HEK293T (cell line): ENCODE results near the gene PAF1.

Source experiments
- CTCF ChIA-PET: fragments of 350-600 bp; formaldehyde crosslinking; extraction: SDS; loops from one replicate; lab custom pipeline; 2021; ENCODE audit warnings: antibody characterized with exemption, inconsistent platforms; lab: Yijun Ruan, JAX
- POLR2A ChIA-PET: fragments of 350-600 bp; formaldehyde crosslinking; extraction: SDS; loops from one replicate; lab custom pipeline; 2020; ENCODE audit warnings: antibody characterized with exemption, inconsistent platforms; lab: Yijun Ruan, JAX
- DNase-seq: peaks from one replicate; pipeline ENCODE4 v3.0.0; 2012; ENCODE audit warnings: mixed read lengths; ENCODE audit errors: extremely low spot score
- ARNT ChIP-seq: fragments of 450-650 bp; IDR thresholded peaks from 2 replicates; pipeline ENCODE4 v1.6.1; 2017; ENCODE audit warnings: mild to moderate bottlenecking
- BHLHE40 ChIP-seq: fragments of 450-650 bp; IDR thresholded peaks from 2 replicates; pipeline ENCODE4 v1.6.1; 2016; ENCODE audit warnings: mild to moderate bottlenecking, moderate library complexity, borderline replicate concordance
- CTBP1 ChIP-seq: fragments of 450-650 bp; IDR thresholded peaks from 2 replicates; pipeline ENCODE4 v1.6.1; 2016; ENCODE audit warnings: borderline replicate concordance
- ELF4 ChIP-seq: fragments of 450-650 bp; IDR thresholded peaks from 2 replicates; pipeline ENCODE4 v1.6.1; 2017; ENCODE audit warnings: antibody characterized with exemption
- FOXA1 ChIP-seq: fragments of 450-650 bp; IDR thresholded peaks from 2 replicates; pipeline ENCODE4 v1.6.1; 2016; ENCODE audit warnings: mild to moderate bottlenecking
- FOXK2 ChIP-seq: fragments of 450-650 bp; IDR thresholded peaks from 2 replicates; pipeline ENCODE4 v1.6.1; 2016; ENCODE audit warnings: mild to moderate bottlenecking
- FOXM1 ChIP-seq: fragments of 450-650 bp; IDR thresholded peaks from 2 replicates; pipeline ENCODE4 v1.6.1; 2017; ENCODE audit warnings: mild to moderate bottlenecking, borderline replicate concordance
- HDGF ChIP-seq: fragments of 450-650 bp; IDR thresholded peaks from 2 replicates; pipeline ENCODE4 v1.6.1; 2017; ENCODE audit warnings: antibody characterized with exemption, borderline replicate concordance
- L3MBTL2 ChIP-seq: fragments of 450-650 bp; conservative IDR thresholded peaks from 2 replicates; pipeline ENCODE4 v1.6.1; 2016; ENCODE audit warnings: mild to moderate bottlenecking
- LEF1 ChIP-seq: fragments of 450-650 bp; IDR thresholded peaks from 2 replicates; pipeline ENCODE4 v1.6.1; 2017; ENCODE audit warnings: mild to moderate bottlenecking, borderline replicate concordance
- NFRKB ChIP-seq: fragments of 450-650 bp; IDR thresholded peaks from 2 replicates; pipeline ENCODE4 v1.6.1; 2016; ENCODE audit warnings: mild to moderate bottlenecking, moderate library complexity
- SP1 ChIP-seq: fragments of 450-650 bp; IDR thresholded peaks from 2 replicates; pipeline ENCODE4 v1.6.1; 2017
- SUZ12 ChIP-seq: fragments of 450-650 bp; IDR thresholded peaks from 2 replicates; pipeline ENCODE4 v1.6.1; 2016; ENCODE audit warnings: mild to moderate bottlenecking
- TARDBP ChIP-seq: fragments of 450-650 bp; IDR thresholded peaks from 2 replicates; pipeline ENCODE4 v1.6.1; 2016
- ZNF384 ChIP-seq: fragments of 450-650 bp; IDR thresholded peaks from 2 replicates; pipeline ENCODE4 v1.6.1; 2016
- TF ChIP-seq, protein P1 (sequence below): fragments of 450-650 bp; IDR thresholded peaks from 2 replicates; pipeline ENCODE4 v1.6.1; 2016

The PAF1 gene

DNA sequence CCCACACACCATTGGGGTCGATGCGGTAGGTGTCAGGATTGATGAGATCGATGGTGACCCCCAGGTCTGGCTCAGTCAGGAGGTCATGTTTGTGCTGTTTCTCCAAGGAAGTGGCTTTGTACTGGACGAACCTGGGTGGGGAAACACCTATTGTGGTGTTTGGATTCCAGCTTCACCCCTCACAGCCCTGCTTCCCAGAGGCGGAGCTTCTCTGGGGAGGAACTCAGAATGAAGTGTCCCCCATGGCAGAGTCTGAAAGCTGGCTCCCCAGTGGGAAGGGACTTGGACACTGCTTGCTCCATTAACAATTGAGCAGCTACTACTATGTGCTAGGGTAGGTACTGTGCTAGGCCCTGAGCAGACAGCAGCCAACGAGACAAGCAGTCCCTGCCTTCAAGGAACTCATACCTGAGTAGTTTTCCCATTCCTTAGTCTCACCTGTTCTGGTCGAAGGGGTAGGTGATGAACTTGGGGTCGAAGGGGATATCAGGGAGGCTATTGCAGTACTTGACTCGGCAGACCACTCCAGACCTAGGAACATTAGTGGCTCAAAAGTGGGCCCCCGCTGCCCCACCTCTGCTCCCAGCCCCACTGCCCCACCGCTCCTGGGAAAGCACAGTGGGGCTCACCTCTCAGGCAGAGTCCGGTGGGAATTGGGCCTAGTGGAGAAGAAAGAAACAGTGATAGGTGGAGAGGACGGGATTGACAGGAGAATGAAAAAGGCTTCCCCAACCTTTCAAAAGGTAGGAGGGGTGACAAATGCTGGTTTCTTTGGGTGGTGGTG is 1.1 kb downstream of the PAF1 start:
- DNase-seq = no peak
- CTCF ChIA-PET = no interaction called here
- POLR2A ChIA-PET = interaction anchor here (1.6 to 1.8 kb wide), 2 partner anchors 14 to 39 kb away, joined by 4 to 10 read pairs; no protein-coding TSS in a partner anchor
- TF ChIP-seq, protein P1, sequence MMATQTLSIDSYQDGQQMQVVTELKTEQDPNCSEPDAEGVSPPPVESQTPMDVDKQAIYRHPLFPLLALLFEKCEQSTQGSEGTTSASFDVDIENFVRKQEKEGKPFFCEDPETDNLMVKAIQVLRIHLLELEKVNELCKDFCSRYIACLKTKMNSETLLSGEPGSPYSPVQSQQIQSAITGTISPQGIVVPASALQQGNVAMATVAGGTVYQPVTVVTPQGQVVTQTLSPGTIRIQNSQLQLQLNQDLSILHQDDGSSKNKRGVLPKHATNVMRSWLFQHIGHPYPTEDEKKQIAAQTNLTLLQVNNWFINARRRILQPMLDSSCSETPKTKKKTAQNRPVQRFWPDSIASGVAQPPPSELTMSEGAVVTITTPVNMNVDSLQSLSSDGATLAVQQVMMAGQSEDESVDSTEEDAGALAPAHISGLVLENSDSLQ = peak; percentile 50; the same call in 1 of the 2 replicates
- no peak for TF ChIP-seq ELF4

DNA sequence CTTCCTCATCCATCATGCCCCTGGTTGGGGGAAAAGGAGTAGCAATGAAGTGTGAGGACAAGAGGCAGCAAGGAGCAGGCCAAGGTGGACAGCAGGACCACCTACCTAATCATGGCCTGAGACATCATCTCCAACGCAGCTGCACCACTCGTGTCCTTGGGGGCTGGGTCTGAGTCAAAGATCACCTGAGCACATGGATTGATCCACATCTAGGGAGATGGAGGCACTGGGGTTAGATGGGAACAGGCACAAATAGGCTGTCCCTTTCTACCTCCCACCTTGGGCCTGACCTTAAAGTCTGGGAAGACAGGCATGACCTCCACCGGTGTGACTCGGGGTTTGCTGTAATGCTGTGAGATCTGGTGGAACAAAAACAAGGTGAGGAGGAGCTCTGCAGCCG is 2.2 kb downstream of the PAF1 start:
- CTCF ChIA-PET = no interaction called here
- no peak for TF ChIP-seq TARDBP
- no peak for TF ChIP-seq FOXK2
- no peak for TF ChIP-seq SUZ12
- no peak for TF ChIP-seq L3MBTL2
- TF ChIP-seq HDGF = no peak
- TF ChIP-seq, protein P1 = no peak
- TF ChIP-seq ZNF384 = no peak
- no peak for TF ChIP-seq CTBP1
- no peak for TF ChIP-seq LEF1
- TF ChIP-seq FOXM1 = no peak
- TF ChIP-seq SP1 = no peak
- TF ChIP-seq ELF4 = no peak
- no peak for DNase-seq
- POLR2A ChIA-PET = no interaction called here

DNA sequence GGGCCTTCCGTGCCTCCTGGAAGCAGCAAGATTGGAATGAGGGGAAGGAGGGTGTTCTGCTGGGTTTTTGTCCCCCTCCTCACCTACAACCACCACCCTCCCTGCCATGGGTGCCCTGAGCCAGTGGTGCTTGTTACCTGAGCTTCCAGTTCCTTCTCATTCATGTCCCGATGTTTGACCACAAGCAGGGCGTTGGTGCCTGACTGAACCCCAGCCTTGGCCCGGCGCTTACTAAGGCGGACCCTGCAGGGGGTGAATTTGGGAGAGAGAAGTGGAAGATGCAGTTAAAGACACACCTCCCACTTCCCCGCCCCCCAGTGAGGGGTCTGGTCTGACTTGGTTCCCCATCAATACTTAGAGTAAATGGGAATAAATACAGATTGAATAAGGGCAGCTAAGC is 4.3 kb downstream of the PAF1 start:
- ChIA-PET CTCF (no interaction called here), POLR2A (interaction anchor here (1.0 kb wide), 1 partner anchor 49 kb away, joined by 3 read pairs; the partner anchor contains the start of gene RPS16)
- DNase-seq = no peak
- TF ChIP-seq SUZ12 (no peak), FOXA1 (no peak), FOXK2 (no peak), CTBP1 (no peak), ELF4 (no peak), BHLHE40 (no peak), HDGF (no peak), SP1 (no peak), TARDBP (no peak), ARNT (no peak), ZNF384 (no peak)

DNA sequence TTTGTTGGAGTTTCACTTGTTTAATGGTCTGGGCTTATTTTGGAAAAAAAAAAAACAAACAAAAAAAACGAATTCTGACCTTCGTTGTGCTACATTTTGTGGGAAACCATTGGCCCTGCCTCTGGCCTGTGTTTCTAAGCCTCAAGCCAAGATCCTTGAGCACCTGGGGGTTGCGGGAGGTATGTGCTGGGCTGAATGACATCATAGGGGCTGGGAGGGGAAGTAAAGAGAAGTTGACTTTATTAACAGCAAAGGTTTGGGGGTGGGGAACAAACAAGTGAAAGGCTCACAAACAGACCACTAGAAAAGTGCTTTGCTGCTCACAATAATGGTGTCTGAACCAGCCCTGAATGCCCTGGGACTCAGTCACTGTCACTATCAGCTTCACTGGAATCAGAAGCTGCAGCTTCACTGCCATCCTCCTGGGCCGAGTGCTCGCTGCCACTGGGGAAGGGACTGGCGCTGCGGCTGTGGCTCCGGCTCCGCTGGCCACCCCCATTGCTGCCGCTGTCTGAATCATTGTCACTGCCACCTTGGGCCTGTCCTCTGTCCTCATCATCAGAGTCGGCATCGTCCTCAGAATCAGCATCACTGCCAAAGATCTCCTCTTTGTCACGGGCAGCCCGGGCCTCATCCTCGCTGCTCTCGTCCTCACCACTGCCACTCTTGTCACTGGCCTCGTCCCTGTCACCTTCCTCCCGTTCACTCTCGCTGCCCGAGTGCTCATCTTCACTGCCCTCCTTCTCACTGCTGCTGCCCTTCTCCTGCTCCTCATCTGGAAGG is 5.1 kb downstream of the PAF1 start:
- DNase-seq = no peak
- CTCF ChIA-PET = no interaction called here
- POLR2A ChIA-PET = interaction anchor here (1.0 kb wide), 1 partner anchor 50 kb away, joined by 3 read pairs; the partner anchor contains the start of gene RPS16
- TF ChIP-seq ARNT (no peak), SP1 (no peak), FOXM1 (no peak), CTBP1 (no peak), FOXA1 (no peak), HDGF (no peak), L3MBTL2 (no peak), SUZ12 (no peak), ELF4 (no peak), NFRKB (no peak), FOXK2 (no peak), BHLHE40 (no peak), TARDBP (no peak), ZNF384 (no peak), LEF1 (no peak)
- TF ChIP-seq, protein P1 = no peak

DNA sequence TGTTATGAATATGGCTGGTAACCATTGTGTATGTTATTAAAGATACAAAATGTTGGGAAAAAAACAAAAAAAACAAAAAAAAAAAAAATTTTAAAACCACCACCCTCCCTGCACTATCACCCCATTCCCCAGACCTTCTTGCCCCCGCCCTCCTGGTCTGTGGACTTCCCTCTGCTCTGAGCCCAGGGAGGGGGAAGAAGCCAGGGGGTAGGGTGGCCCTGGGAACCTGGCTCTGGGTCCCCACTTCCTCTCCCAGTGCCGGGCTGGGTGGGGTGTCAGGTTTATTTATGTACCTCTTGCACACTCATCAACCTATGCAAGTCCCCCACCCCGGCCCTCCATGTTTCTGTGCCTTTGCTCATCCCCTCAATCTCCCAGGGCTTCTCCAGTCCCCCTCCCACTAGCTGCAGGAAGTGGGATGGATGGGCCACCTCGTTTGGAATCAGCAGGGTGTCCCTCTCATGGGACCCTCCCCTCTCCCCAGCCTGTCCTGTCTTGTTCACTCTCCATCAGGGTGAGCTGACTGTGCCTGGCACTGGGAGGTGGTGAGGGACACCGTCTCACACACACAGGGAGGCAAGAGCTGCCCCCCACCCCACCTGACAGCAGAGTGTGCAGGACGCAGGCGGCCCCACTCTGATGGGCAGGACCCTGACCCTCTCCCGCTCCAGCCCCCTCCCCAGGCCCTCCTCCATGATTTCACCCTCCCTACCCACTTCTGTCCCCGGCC is 5.9 kb downstream of the PAF1 start:
- ChIA-PET POLR2A (no interaction called here), CTCF (no interaction called here)
- no peak for DNase-seq
- TF ChIP-seq BHLHE40 = no peak
- no peak for TF ChIP-seq L3MBTL2
- no peak for TF ChIP-seq NFRKB
- no peak for TF ChIP-seq SUZ12
- TF ChIP-seq FOXK2 = no peak
- no peak for TF ChIP-seq CTBP1
- no peak for TF ChIP-seq ELF4
- no peak for TF ChIP-seq SP1
- TF ChIP-seq, protein P1 = no peak
